NCI-H82 treated with DMSO at 0.1 percent for 48 hours (cell line): ENCODE data around the gene SHC2.

Experiments used
- DNase-seq: peaks from one replicate; lab custom pipeline; 2025; ENCODE audit not compliant: unreplicated experiment; lab: John Stamatoyannopoulos, UW

The SHC2 gene

GRCh38 chr19:374183-374885, 86.5 kb downstream of the SHC2 start:
- DNase-seq = no peak

DNA sequence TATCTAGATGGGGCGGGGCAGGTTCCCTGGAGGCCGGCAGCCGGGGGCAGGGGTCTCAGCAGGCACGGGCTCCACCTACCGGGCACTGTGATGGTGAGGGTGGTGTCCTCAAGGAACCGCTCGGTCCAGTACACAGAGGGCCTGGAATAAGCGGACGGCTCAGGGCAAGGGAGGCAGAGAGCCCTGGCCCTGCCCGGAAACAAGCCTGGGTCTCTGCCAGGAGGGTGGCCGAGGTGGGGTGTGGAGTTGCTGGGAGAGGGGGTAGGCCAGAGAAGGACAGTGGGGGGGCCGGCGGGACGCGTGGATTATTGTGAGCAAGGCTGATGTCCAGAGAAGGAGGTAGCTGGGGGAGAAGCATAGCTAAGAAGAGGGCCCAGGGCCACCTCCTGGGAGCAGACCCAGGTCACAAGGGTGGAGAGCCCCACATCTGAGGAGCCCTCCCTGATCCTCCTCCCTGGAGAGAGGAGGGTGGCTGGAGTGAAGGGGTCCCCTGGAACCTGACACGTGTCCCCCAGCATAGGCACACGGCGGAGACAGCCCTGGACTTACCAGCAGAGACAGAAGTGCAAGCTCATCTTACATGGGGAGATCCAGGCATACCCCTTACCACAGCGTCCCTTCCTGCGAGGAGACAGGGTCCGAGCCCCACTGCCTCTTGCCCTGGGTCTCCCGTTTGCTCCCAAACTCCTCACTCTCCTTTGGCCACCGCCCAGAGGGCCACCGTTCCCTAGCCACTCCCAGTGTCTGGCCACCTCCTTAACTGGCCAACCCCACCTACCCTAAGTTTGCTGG, 87.2 kb downstream of the SHC2 start:
- no peak for DNase-seq

GRCh38 chr19:372306-372890, 88.4 kb downstream of the SHC2 start:
- no peak for DNase-seq

DNA sequence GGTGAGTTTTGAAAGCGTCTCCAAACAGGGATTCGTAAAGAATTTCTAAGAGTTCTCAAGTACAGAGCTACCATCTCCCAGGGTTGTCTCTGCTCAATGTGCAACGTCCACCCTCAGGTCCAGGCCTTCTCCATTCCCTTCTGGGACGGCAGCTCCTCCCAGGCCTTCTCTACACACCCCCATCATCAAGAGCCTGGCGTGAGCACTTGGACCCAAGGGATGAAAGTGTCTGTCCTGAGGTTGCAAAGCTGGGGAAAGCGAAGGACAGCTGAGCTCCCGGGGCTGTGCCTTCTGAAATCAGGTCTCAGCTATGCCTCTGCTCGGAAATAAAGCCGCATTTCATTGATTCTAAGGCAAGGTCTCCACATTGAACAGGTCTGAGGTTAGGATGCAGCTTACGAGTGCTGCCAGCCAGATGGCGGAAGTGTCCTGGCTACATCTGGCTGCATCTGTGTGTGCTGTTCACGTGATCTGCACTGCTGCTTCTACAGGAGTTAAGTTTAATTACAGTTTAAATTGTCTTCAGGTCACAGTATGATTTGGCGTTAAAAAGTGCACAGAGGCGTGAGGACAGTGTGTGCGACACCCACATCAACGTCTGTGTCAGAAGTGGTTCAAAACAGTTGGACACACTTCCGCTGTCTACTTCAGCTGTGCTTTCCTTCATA, 89.2 kb downstream of the SHC2 start:
- DNase-seq = no peak

GRCh38 chr19:370641-371330, 90.0 kb downstream of the SHC2 start:
- DNase-seq = no peak

- no peak for DNase-seq
Observed at GRCh38 chr19:369876-370275, 91.0 kb downstream of the SHC2 start.

- DNase-seq = no peak
Observed at GRCh38 chr19:369256-369655, 91.6 kb downstream of the SHC2 start.

GRCh38 chr19:368630-369024, 92.2 kb downstream of the SHC2 start:
- no peak for DNase-seq

DNA sequence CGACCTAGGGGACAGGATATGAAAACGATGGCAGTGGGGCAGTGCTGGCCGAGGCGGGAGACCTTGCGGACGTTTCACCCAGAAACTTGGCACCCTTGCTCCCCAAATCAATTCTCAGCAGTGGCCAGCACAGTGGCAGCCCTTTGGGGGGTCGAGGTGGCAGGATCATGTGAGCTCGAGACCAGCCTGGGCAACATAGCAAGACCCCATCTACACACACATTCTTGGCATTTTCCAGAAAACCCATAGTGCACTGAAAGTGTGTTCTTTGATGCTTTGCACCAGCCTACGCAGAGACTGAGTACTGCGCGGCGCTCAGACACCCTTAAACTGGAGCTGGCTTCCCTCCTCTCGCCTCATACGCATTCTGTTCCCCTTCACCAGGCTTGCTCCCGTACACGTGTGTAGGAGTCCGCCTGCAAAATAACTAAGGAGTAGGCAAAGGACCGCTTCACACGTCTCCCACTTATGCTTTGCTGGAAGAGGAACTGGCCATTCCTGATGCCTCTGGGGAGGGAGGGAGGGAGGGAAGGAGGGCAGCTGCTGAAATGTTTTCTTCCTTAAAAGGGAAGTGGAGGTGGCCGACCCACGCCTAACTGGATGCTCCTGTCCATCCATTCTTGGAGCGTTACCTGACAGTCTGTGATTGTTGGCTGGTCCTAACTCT, 92.7 kb downstream of the SHC2 start:
- DNase-seq = no peak

GRCh38 chr19:367561-367960, 93.3 kb downstream of the SHC2 start:
- DNase-seq = no peak

DNA sequence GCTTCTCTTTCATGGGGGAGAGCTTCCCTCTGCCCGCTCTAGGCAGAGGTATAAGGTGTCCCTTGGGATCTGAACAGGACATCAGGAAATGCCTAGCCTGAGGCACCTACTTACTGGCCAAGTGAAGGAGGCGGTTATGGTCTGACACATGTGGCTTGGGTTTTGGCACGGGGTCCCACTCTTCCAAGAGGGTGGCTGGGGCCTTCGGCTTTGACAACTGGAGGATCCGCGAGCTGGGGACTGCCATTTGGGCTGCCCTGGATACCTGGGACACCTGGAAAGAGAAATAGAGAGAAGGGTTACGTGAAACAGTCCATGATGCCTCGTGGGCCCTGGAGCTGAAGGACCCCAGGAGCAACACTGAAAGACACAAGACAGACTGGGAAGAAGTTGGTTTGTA, 93.9 kb downstream of the SHC2 start:
- no peak for DNase-seq
